NCI-H345 (cell line): ENCODE data around the gene CCR7.
"Not testable (repeated sequence)": the region's sequence is repeated elsewhere in the genome, so short reads cannot be mapped to it uniquely, and the experiment has no call there.

Experiments used
- DNase-seq: peaks from one replicate; lab custom pipeline; 2025; lab: John Stamatoyannopoulos, UW

CCR7 gene

DNA sequence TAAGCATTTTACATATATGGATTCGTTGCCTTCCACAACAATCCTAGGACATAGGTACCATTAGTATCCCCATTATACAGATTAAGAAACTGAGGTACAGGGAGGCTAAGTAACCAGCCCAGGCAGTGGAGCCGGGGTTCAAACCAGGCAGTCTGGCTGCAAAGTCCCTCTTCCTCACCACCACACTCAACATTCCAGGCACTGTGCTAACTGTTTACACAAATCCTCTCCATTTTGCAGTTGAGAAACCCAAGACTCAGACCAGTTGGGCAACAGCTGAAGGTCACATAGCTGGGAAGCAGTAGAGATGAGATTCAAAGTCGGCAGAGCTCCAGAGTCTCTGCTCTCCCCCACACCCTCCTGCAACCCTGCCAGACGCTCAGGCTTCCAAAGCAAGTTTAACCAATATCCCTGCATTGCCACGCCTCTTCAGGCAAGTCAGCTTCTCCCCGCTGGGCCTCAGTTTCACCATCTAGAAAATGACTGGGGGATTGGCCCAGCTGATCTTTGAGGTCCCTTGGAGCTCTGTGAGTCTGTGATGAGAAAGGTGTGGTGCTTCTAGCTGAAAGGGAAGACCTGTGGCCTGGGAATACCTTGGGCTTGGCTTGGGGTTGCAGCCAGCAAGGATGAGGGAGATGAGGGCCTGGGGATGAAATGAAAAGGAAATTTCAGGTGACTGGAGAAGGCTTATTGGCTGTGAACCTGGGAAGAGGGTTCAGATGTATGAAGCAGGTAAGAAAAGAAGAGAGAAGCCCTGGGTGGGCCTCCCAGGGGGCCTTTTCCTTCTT is 14.0 kb downstream of the CCR7 start:
- DNase-seq = no peak

DNA sequence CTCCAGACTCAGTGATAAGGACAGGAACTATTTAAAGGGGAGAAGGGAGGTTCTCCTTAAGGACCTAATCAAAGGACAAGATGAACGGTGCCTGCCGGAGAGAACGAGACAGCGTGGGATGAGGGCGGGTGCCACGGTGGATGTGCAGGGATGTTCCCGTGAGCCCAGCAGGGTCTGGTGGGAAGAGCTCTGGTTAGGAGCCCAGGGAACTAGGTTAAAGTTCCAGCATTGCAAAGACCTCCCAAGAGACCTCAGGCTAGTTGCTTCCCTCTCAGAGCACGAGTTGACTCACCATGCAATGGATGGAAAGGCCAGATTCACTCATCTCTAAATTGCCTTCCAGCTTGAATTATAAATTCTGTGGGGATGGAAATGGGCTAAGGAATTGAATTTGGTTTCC is 14.7 kb downstream of the CCR7 start:
- DNase-seq = no peak

DNA sequence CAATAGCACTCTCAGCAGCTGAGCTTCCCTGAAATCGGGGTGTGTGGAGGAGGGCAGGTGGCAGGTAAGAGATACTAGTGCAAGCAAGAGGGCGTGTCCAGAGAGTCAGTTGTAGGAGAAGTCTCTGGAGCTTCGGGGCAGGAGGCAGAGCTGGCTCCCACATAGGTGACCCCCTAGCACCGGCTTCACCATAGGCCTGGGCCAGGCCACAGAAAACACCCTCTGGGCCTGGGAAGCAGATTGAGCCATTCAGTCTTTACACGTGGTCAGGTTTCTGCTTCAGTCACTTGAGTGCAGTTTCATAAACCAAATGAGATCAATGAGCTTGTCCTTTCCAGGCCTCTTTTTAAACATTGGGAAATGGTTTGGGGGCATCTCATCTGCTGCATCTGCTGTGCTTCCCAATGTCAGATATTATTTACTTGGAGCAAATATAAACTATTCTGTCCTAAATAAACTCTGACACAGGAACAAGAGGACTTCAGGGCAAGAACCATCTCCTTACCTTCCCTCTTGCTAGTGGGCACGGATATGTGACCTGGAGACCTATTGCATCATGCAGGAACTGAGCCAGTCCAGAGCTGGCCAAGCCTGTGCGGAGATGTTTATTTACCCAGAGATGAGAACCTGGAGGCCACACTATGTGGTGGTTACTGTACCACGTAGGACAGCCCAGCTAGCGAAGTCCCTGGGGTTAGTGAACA is 16.1 kb downstream of the CCR7 start:
- peak; percentile 65 for DNase-seq

DNA sequence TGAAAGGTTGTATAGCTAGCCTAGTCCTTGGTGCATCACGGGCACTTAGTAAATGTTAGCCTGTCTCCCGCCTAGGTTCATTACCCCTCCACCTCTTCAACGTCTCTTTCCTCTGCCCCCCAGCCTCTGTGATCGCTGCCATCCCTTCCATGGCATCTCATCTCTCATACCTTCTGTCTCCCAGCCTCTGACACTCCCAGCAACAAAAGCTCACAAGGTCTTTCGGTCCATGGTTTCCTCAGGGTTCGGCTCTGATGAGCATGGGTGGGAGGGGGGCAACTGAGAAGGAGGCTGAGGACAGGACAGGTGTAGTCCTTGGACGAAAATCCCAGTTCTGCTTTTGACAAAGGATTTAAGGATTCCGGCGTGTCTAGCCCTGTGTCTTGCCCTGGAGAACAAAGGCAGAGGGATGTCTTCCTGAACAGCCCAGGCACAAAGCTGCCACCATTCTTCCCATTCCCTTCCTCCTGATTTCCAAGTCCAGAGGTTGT is 16.7 kb downstream of the CCR7 start:
- DNase-seq = no peak

DNA sequence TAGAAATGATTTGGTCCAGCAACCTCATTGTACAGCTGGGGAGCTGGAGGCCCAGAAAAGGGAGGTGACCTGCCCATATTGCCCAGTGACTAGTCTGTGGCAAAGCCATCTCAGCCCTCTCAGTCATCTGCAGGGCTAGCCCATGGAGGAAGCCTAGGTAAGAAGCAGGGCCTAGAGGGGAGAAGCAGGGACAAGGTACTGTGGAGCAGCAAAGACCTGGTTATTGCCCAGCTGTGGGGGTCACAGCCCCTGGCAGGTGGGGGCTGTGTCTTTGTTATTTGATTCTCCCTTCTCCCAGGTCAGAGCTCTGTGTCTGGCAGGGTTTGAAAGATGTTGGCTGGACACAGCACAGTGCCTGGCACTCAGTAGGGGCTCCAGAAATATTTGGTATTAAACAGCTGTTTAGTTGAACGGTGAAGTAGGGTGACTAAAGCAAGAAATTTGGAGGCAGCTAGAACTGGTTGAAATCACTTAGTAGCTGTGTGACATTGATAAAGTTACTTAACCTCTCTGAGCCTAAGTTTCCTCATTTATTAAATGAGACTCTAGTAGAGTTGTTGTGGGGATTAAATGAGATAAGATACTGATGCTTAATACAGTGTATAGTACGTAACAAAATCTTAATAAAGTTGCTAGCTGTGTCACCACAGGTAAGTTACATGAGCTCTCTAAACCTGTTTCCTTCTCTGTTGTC is 17.3 kb downstream of the CCR7 start:
- DNase-seq = no peak

DNA sequence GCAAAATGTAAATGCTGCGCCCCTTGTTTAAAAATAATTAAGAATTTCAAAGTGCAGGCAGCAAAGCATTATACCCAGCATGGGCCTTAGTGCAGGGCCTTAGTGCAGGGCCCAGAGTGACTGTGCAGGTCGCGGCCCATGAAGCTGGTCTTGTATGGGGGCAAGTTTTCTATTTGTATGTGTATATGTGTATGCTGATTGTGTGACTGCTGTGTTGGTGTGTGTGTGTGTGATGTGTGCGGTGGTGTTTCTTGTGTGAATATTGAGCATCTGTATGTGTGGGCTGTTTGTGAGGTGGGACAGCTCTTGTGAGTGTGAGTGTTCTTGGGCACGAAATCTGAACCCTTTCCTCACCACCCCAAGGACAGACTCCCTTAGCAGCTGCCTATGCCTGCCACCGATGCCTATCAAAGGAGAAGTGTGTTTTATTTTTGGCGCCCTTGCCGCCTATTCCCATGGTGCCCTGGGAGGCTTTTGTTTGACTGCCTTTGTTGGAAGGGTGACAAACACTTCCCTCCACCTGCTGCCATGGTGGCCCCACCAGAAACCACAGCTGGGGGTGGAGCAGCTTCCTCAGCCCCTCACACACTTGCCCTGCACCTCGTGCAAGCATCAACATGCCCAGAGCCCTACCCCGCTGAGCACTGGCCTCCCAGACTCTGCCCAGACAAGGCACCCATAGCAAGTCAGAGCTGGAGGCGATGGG is 18.0 kb downstream of the CCR7 start:
- peak; percentile 98 for DNase-seq

DNA sequence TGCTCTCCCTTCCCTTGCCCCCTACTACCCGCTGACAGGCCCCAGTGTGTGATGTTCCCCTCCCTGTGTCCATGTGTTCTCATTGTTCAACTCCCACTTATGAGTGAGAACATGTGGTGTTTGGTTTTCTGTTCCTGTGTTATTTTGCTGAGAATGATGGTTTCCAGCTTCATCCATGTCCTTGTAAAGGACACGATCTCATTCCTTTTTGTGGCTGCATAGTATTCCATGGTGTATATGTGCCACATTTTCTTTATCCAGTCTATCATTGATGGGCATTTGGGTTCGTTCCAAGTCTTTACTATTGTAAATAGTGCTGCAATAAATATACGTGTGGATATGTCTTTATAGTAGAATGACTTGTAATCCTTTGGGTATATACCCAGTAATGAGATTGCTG is 18.8 kb downstream of the CCR7 start:
- DNase-seq = not testable (repeated sequence)

DNA sequence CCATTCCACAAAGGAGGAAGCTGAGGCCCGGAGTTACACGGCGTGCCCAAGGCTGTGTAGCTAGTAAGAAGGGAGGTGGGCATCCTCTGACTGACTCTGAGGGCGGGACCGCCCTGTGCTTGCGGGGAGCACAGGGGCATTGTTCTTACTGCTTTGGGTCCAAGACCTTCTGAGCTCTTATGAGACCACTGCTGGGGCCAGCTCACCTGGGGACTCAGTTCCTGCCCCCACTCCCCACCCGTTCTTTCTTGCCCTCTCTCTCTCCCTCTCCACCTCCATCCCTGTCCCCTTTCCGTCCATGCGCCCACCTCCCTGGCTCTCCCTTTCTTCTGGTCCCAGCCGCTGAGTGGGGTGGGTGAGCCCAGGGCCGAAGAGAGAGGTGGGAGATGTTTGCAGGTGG is 19.6 kb downstream of the CCR7 start:
- DNase-seq = no peak

DNA sequence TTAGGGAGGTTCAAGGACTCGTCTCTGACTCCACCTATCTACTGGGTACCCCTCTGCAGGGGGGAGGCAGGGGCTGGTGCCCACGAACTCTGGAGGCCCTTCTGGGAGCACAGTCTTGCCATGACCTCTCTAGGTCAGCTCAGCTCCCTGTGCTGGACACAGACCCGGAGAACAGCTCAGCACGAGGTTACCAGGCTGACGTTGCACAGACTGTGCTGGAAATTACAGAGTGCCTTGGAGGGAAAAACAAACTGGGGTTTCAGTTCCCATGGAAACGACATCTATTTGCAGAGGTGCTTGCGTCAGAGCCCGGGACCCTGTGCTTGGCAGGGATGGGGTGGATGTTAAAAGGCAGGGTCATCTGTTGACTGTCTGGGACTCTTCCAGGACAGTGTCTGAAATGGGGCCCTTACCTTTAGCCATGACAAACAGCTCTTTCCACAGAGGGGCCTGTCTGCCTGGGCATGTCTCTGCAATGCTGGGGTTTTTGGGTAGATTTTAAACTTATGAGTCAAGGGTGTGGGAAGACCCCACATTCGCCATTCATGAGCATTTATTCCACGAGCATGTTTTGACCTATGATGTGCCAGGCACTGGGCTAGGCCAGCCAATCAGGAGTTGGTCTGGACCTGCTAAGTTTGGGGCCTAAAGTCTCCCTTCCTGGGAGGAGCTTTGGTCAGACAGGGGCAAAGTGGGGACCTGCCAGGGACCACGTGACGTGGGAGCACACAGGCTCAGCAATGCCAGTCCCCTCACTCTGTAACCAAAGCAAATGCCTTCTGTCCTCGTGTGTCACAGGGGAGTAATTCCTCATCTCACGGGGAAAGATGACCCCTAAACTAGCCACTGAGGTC is 22.5 kb downstream of the CCR7 start:
- no peak for DNase-seq

DNA sequence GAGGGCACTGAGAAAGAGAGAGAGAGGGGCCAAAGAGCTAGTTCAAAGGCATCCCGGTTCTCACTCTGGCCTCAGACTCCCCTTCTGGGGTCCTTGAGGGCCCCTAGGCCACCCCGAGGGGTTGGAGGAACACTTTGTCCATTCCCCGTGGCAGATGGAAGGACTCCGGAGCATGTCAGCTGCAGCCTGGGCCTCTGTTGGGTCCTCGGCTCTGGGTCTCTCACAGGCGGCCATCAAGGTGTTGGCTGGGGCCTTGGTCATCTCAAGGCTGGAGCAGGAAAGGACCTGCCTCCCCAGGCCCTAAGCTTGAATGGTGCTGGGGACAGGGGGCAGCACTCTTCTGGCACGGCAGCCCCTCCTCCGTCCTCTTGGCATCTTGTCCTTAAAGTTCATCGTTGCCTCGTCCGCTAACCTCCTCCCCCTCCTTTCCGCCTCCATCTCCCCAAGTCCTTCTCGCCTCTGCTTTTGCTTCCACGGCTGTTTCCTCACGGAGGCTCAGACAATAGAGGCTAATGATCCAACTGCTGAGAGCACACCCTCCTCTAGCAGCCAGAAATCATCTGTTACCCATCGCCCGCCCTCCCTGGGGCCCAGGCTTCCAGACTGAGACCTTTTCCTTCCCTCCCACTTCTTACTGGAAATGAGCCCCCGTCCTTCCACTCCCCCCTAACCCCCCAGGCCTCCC is 23.3 kb downstream of the CCR7 start:
- DNase-seq = no peak

DNA sequence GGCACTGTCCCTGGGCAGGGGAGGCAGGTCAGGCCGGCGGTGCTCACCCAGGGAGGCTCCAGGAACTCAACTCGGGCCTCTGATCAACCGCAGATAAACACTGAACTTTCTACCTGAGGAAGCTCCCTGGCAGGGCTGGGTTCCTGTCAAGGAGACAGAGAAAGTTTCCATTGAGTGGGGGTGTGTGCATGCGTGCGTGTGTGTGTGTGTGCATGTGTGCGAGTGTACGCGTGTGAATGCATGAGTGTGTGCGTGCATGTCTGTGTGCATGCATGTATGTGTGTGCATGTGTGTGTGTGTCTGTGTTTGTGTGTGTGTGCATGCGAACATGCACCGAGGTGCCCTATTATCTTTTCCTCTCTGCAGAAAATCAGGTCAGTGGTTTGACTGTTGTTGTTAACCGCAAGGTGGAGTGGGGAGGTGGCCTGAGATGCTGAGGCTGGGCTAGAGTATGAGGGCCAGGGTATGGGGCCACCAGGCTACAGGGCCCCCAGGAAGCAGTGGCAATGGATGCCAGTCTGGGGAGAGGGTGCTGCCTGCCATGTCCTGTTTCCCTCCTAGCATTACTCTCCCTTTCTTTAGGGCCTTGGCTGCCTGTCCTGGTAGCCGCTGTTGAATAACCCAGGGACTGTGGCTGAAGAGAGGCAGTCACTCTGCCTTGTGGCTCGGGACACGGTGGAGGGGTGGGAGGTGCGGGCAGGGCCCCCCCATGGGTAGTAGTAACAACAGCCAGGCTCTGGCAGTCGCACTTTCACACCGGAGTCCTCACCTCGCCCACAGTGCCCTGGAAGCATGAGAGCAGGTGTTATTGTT is 24.0 kb downstream of the CCR7 start:
- DNase-seq = no peak

DNA sequence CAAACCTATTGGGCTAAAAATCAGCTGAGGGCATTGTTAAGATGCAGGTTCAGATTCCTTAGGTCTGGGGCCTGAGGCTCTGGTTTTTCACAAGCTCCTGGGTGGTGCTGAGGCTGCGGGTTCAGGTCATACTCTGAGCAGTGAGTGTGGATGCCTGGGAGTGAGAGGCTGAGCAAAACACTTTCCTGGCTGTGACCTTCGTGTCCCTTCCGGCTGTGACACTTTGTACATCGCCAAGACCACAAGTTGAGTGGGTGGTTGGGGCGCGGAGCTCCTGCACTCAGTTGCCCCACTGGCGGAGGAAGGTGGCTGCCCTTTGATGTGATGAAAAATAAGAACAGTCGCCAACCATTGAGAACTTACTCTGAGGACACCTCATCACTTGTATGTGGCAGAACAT is 24.8 kb downstream of the CCR7 start:
- no peak for DNase-seq

DNA sequence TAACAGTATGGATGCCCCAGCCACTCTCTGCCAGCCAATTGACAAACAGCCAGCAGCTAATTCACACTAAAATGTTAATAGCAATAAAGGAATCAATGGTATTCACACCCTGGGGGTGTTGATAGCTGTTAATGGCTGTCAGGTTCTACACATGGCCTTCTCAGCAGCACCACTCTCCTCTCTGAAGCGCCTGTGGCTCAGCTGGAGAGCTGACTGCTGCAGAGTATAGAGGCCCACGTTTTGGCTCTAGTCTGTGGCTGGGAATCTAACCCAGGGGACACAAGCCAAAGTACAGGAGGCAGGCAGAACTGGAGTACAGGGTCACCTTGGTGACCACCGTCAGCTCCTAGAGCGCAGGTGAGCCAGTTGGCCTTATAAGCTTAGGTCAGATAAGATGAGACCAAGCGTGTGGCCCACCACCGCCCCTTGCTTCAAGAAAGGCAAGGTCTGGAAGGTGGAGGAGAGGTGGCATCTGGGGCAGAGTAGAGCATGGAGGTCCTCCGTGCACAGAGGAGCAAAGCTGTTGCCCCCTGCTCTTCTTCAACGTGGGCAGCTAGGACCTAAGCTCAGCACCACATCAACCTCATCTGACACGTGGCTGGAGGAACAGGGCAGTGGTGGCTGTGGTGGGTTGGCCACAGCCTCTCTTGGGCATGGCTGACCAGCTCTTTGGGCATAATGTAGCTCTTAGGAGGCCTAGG is 25.4 kb downstream of the CCR7 start:
- no peak for DNase-seq

DNA sequence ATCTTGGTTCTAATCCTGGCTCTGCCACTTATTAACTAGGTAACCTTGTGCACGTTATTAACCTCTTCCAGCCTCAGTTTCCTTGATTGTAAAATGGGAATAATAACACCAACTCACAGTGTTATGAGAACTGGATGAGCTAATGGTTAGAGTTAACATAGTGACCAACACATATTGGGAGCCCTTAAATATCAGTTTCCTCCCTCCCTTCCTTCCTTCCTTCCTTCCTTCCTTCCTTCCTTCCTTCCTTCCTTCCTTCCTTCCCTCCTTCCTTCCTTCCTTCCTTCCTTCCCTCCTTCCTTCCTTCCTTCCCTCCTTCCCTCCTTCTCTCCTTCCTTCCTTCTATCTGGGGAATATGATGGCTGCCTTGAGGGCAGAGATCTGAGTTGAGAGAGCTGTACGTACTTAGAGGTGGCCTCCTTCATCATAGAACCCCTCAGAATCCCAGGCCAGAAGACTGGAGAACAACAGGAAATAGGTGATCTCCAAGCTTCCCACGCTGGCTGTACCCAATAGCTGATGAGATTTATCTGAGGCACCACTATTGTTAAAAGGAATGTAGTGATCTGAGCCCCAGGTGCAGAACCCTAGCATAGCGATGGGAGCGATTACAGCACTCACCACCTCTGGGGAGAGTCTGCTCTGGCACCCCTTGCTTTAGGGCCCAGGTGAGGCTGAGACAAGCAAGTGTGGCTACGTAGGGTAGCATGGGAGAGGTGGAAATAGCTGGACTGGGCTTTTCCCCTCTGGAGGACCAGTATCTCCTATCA is 26.2 kb downstream of the CCR7 start:
- no peak for DNase-seq

DNA sequence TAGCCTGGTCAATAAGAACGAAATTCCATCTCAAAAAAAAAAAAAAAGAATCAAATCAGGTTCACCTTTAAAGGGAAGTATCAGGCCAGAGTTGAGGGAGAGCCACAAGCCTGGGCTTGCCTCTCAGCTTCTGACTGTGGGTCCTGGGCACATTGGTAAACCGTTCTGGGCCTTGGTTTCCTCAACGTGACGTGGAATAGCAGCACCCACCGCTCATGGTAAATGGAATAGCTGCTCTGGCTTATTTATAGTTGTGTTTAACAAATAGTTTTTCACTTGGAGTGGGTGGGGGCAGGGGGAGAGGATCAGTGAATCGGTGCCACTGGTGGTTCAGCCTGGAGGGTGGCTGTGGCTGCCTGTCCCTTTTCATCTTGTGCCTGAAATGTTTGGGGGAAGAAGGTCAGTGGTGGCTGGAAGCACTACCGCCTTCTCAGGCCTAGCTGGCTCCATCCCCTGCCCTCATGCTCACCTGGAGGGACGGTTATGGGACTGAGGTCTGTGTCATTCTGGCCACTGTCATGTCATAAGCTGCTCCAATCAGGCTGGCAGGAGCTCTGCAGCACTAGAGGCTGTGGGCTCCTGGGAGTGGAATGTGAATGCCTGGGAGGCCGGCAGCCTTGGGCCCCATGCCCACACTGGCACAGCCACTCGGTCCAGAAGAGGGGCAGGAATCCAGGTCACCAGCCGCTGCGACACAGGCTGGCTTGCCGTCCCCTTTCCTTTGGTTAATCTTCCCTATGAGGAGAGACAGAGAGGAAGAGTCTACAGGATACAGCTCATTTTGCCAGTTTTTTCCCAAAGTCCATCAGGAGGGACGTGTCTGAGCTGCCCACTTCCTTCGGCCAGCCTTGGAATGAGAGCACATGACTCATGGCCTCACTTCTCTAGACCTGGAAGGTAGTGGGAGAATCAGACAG is 27.0 kb downstream of the CCR7 start:
- no peak for DNase-seq

DNA sequence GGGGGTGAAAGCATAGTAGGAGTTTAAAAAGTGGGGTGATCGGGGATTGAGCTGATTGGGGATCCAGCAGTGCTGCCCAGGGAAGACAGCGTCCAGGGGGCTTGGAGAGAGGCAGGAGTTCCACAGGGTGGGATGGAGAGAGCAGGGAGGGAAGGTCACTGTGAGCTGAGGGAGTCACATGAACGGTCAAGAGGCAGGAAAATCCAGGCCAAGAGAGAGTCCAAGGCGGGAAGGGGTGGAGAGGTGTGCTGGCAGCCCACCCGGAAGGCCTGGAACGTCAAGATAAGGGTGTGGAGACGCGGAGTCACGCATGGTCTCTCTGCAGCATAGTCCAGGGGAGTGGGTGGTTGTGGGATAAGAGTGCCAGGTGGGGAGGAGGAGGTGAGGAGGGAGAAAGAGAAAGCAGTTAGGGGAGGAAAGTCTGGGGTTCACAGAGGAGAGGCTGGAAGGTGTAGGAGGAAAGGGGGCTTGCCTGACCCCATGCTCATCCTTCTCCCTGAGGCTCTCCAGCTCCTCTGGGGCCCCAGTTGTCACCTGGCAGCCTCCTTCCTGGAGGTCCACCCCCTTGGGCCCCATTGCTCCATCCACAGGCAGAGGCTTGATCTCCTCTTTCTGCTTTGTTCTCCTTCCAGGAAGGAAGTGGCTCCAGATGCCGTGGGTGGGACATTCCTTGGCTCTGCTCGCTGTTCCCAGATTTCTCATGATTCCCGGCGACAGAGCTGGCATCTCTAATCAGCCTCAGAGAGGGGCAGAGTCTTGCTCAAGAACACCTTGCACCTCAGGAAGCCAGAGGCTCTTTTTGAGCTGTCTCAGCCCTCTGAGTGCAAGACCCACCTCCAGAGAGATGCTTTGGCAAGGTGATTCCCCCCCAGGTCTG is 28.7 kb downstream of the CCR7 start:
- no peak for DNase-seq
